Measurements from ENCODE around the gene TBC1D2B.

- TF ChIP-seq POLR2A (IDR thresholded peaks at IDR 0.05; ENCODE audit: low read depth) (no peak), CTCF (IDR thresholded peaks at IDR 0.05) (no peak), POLR2AphosphoS5 (IDR thresholded peaks at IDR 0.05) (peak; percentile 35 to 70), EP300 (IDR thresholded peaks at IDR 0.05) (no peak)
Observed at GRCh38 chr15:78012643-78013077, 64.9 kb downstream of the TBC1D2B start.

All from esophagus muscularis mucosa (tissue), 4 donors.